Activated CD4-positive, alpha-beta T cell treated with anti-CD3 and anti-CD28 coated beads for 1 hour (primary cell): ENCODE data around the gene METTL17.
A peak's percentile ranks its signal among the peaks of the same experiment; 100 is the strongest.
"Not testable (repeated sequence)": the region's sequence is repeated elsewhere in the genome, so short reads cannot be mapped to it uniquely, and the experiment has no call there.

Experiments used
- DNase-seq: peaks from one replicate; pipeline ENCODE4 v3.0.0-alpha.2; 2020

Gene METTL17, protein sequence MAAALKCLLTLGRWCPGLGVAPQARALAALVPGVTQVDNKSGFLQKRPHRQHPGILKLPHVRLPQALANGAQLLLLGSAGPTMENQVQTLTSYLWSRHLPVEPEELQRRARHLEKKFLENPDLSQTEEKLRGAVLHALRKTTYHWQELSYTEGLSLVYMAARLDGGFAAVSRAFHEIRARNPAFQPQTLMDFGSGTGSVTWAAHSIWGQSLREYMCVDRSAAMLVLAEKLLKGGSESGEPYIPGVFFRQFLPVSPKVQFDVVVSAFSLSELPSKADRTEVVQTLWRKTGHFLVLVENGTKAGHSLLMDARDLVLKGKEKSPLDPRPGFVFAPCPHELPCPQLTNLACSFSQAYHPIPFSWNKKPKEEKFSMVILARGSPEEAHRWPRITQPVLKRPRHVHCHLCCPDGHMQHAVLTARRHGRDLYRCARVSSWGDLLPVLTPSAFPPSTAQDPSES

DNA sequence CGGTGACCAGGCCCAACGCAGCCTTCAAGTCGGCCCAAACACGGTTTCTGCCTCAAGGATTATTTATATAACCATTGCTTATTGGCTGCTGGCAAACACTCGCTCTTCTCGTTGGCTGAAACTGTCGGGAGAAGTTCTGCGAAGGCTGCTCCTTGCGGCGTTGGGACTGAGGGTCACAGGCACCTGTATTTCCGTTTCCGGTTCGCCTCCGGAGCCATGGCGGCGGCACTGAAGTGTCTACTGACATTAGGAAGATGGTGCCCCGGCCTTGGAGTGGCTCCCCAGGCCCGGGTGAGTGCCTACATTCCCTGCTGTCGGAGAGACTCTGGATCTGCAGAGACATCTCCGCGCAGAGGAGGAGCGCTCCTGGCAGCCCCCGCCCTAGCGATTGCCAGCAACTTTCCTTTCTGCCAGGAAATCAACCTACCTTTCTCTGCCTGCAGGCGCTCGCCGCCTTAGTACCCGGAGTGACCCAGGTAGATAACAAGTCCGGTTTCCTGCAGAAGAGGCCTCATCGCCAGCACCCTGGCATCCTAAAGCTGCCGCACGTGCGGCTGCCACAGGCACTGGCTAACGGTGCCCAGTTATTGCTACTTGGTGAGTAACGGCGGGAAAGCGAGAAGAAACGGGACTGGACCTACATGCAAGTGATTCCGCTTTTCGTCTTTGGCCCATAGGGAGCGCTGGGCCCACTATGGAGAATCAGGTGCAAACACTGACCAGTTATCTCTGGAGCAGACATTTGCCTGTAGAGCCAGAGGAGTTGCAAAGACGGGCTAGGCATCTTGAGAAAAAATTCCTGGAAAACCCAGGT lies at the start of gene METTL17:
TSS of gene METTL17 (plus strand) at position 194 of the 814 bp plus-strand sequence. CDS start at position 217, 23 bp downstream.
- peak; percentile 71 for DNase-seq

DNA sequence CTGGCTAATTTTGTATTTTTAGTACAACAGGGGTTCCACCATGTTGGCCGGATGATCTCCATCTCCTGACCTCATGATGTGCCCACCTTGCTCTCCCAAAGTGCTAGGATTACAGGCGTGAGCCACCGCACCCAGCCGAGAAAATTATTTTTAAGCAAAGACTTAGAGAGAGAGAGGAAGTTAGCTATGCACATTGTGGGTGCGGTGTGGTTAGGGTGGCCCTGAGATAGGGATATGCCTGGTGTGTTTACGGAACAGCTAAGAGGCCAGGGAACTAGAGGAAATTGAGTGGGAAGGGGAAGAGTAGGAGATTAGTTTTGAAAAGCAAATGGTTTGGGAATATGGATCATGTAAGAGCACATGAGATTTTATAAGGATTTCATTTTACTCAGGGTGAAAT lies 44.6 kb upstream of the METTL17 start:
- not testable (repeated sequence) for DNase-seq

DNA sequence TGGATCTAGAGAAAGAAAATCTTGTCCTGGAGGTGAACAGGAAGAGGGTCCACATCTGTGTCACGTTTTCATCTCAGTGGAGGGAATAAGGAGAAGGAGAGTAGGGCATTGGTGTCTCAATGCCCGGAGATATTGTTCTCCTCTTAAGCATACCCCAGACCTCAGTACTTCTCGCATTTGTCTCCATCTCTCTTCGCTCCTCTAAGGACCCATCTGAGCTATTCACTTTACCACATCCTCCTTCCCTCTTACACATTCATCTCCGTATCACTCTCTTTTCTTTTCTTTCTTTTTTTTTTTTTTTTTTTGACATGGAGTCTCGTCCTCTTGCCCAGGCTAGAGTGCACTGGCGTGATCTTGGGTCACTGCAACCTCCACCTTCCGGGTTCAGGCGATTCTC lies 43.1 kb upstream of the METTL17 start:
- DNase-seq = not testable (repeated sequence)

DNA sequence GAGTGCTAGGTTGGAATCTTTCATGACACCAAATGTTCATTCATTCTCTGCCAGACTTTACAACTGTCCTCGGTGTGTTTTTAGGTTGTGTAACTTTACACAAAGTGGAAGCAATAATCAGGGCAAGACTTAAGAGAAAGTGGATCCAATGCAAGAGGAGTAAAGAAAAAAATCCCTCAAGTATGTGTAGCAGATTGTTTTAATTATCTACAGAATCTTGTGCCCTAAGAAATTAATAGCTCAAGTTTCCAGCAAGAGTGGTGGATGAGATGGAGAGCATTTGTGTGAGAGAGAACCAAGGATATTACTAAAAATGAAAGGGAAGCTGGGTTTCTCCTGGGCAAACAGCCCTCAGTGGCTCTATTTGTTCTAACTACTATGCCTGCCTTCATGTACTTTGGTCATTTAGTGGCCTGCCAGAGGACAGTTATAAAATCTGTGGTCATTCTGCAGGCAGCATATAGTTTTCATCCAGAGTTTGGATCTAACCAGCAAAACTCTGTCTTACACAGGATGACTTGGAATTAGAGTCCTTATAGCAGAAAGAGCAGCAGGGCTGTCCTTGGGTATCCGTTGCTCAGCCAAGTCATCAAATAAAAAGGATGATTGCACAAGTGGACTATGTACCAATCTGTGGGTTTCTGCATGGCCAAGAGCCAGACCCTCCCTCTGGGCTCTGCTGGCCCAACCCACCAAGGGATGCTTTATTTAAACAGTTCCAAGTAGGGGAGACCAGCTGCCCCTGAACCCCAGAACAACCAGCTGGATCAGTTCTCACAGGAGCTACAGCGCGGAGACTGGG lies 34.8 kb upstream of the METTL17 start, which contains the start of gene RNASE2:
TSS of gene RNASE2 (plus strand) at position 752 of the 802 bp plus-strand sequence. CDS start 285 bp downstream, outside the sequence.
- not testable (repeated sequence) for DNase-seq

DNA sequence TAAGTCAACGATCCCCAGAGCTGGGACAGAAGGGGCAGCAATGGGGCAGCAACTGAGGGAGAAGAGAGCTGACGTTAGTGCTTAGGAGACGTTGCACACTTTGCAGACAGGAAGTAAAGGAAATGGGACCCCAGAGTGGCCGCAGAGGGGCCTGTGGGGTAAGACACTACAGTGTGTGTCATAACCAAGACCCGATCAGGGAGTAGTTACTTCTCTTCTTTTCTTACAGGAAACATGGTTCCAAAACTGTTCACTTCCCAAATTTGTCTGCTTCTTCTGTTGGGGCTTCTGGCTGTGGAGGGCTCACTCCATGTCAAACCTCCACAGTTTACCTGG lies 34.3 kb upstream of the METTL17 start:
- not testable (repeated sequence) for DNase-seq

DNA sequence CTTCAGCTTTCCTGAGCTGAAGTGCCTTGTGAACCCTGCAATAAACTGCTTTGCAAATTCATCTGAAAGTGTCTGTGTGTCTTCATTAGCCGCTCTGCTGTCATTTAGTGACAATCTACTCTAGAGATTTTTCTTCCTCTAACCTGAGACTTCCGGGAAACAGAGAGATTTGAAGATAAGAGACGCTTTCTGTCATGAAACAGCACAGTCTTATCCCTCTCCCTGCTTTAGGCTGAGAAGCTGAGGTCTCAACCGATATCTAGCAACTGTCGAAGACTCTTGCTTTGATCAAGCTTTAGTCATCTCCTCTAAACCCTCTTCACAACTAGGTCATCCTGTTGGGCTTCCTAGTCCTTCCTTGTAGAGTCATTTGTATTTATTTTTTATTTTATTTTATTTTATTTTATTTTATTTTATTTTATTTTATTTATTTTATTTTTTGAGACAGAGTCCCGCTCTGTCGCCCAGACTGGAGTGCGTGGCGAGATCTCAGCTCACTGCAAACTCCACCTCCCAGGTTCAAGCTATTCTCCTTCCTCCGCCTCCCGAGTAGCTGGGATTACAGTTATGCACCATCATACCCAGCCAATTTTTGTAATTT lies 33.3 kb upstream of the METTL17 start:
- no peak for DNase-seq

DNA sequence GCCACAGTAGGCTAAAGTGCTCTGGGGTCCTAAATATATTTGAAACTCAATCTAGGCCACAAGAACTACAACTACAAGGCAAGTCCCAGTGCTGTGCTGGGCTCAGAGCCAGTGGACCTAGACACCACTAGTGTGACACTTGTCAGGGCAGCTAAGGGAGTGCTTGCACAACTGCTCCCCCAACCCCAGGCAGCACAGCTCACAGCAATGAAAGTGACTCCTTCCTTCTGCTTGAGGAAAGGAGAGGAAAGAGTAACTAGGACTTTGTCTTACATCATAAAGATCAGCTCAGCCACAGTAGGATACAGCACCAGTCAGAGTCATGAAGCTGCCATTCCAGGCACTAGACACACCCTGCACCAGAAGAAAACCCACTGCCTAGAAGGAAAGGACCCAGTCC lies 30.8 kb upstream of the METTL17 start:
- DNase-seq = not testable (repeated sequence)

DNA sequence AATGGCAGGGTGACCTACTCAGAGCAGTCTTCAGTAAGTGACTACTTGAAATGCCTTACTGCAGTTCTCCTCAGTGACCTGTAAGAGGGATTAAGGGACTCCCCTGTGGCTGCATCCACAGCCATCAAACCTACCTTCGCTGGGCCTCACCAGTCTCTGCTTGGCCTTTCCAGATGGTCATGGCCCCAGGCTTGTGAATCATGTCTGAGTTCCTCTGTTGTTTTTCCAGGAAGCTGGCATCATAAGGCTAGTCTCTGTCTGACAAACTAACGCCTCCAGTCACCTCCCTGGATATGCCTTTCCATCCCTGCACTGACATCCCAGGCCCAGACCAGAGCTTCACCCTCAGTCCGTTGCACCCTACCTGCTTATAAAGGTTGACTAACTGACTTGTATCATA lies 20.4 kb upstream of the METTL17 start:
- no peak for DNase-seq

DNA sequence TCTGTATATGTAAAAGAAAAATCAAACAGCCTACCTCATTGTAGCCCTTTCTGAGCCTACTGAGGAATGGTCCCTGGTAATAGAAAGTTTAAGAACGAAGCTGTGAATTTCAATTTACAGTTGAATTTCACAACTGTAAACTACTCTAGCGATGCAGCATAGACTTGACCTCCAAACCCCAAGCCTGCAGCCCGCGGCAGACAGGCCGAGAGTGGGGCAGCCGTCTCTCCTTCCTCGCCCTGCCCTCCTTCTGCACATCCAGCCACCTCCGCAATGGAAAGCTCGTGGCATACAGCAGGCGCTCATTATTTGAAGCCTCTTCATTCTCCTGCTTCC lies 19.2 kb upstream of the METTL17 start:
- DNase-seq = no peak

DNA sequence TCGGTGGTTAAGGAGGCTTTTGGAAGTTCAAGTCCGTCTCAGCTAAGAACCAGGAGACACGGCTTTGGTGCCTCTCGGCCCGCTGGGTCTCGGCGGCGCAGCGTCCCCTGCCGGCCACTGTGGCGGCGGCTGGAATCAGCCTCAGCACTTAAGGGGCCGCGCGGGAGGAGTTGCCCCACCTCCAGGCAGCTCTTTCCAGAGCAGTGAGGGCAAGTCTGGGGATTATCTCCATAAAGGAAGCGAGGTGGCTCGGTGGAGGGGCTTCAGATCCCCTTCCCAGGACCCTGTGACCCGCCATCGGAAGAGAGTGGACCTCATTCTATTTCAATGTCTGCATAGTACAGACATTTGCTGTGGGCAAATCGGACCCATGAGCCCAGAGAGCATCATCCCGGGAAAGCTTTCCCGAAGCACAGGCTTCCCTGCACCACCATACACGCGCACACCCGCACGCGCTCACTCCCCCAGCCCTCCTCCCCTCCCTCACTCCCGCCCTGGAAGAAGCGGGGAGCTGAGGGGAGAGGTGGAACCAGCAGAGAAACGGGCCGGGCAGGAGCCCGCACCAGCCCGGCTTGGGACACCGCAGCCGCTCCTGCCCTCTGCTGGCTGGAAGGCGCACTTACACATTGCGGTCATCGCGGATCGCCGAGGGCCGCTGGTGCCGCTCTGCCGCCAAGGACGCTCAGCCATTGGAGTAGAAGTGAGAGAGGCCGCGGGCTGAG lies 18.6 kb upstream of the METTL17 start:
- DNase-seq = peak; percentile 60

DNA sequence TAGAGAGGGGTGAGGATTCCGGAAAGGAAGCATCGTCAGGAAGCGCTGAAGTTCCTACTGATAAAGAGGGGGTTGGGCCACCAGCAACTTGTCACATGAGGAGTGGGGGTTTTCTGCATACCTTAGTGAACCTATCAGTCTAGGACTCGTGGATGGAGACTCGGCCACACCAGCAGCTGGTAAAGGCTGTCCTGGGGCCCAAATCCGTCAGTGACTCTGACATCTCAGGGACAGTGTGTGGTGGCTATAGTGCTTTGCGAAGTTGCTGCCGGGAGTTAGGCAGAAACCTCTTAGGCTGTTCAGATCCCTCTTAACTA lies 18.1 kb upstream of the METTL17 start:
- DNase-seq = no peak

DNA sequence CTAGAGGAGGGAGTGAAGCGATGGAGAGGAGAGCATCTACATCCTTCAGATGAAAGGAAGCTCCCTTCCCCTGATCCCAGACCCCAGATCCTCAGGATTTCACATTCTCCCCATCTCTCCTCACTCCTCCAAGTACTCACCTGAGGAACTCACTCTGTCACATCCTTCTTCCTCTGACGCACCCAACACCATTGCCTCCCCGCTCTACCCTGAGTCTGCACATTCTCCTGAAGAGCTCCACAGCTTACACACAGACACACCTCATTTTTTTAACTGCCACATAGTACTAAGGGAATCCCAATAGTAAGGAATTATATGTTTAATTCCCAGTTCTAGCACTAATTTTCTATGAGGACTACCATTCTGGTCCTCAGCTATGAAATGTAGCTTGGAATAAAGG lies 16.3 kb upstream of the METTL17 start:
- DNase-seq = no peak

DNA sequence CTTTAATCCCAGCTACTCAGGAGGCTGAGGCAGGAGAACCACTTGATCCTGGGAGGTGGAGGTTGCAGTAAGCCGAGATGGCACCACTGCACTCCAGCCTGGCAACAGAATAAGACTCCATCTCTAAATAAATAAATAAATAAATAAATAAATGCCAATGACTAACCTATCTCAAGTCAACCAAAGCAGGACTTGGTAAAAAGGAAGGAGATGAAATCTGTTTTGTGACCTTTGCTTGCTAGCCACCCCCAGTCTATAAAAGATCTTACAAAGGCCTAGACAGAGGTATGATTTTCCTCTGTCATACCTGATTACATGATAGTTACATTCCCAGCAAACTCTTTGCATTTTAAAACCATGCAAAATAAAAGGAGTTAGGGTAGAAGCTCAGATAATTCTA lies 13.5 kb upstream of the METTL17 start:
- DNase-seq = no peak

DNA sequence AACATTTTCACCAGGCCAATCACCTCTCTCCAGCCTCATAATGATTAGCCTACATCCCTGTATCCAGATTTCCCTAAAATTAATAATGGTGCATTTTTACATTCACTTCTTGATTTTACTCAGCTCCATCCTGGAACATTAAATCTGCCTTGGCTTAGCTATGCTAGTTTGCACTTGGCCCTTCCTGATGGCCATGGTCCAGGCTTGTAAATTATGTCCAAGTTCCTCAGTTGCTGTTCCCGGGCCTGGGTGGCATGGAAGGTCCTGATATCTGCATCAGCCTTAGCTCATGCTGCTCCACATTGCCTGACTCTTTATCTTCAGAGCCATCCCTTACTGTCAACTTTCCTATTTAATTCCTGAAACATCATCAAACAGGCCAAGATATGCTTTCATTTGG lies 11.1 kb upstream of the METTL17 start:
- no peak for DNase-seq

DNA sequence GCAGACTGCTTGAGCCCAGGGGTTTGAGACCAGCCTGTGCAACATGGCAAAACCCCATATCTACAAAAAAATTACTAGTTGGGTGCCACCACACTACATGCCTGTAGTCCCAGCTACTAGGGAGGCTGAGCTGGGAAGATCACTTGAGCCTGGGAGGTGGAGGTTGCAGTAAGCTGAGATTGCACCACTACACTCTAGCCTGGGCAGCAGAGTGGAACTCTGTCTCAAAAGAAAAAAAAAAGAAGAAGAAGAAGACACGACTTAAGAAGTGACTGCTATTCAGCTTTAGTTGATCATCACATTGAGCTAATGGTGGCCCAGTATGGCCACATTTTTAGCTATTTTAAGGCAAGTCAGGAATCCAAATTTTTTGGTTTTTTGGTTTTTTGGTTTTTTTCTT lies 8.9 kb upstream of the METTL17 start:
- no peak for DNase-seq

DNA sequence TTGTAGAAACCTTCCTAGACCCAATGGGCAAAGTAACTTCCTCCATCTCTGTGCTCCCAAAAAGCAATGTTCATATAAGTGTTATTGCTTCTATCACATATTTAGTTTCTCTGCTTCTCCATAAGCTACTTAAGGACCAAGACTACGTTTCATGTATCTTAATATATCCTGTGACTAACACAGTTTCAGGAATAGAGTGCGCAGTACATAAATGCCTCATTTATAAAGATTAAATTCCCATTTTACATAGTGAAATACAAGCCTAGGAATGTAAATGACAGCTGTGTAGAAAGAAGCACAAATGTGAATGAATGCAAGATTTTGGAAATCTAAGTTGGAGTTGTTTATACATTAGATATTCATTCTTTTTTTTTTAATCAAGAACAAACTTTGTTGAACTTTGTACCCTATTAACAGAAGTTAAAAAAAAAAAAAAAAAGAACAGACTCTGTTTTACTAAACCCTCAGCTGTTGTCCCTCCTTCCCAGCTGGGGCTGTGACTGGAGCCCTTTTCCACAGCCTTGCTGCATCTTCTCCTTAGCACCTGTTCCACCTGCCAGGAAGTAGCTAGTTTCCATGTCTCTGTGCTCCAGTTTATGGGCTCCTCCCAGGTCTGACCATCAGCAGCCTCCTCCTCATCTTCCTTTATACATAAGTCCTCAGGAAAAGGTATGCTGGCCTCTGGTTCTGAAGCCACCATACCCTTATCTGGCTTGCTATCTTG lies 7.0 kb upstream of the METTL17 start:
- DNase-seq = no peak

DNA sequence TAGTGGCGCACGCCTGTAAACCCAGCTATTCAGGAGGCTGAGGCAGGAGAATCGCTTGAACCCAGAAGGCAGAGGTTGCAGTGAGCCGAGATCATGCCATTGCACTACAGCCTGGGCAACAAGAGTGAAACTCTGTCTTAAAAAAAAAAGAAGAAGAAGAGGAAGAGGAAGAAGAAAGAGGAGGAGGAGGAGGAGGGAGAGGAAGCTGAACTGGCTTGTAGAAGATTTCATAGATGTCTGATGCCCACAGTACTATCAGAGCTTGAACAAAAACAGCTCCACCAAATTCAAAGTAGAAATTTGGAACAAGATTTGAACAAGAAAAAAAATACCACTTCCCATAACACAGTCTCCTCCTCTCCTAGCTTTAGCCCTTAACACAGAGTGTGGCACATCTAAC lies 4.1 kb upstream of the METTL17 start:
- DNase-seq = not testable (repeated sequence)

DNA sequence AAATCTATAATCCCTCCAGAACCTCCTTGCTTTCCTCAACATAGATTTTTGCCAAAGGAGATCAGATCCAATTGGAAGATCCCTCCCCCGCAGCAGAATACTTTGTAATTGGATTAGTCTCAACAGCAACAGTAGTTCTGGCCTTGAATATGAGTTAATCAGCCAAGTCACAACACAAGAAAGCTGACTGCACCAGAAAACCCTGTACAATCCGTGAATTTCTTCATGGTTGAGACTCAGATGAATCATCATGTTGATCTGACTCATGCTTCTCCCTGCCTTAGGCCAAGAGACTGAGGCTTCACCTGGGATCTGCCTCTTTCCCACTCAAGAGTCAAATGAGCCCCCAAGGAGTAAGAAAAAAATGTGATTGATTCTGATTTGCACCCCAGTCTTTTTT lies 3.0 kb upstream of the METTL17 start:
- no peak for DNase-seq

DNA sequence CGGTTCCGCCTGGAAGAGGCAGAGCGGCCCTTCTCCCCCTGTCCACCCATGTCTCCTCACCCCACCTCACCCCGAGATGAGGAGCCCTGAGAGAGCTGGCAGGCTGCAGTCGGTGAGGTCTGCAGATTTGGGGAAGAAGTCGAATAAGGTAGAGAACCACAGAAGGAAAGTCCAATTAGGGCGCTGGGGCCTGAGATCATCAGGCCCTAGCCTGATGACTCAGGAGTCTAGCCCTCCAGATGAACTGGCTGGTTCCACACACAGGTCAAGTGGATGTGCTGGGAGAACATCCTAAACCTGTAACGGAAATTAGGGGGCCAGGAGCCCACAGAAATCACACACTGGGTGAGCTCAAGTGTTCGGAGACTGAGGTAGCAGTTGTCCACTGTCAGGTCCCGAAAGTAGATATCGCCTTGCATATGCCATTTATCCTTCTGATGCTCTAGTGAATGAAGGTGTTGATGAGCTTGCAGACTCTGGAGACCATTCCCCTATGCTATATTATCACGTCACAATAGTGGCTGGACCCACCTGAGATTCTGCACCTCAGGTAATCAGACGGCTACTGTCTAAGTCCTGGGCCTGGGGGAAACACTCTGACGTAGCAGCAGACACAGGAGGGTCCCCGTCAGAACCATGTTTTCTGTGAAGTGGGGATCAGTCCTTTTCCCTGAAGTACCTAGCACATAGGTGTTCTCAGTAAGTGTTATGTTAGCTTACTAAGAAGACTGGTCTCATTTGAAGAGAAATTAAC lies 886 bp upstream of the METTL17 start:
- DNase-seq = no peak

DNA sequence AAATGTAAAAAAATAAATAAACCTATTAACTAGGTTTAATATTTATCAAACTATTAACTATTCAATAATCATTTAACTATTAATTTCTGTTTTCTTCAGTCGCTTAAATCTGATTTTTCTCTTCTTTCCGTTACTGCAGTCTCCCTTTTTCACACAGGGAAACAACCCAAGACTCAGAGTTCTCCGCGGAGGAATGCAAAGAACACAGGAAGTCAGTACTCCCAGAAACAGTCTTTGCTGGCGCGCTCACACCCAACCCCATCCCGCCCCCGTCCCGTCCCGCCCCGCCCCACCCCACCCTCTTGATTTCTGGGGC lies 351 bp upstream of the METTL17 start:
- DNase-seq = no peak

DNA sequence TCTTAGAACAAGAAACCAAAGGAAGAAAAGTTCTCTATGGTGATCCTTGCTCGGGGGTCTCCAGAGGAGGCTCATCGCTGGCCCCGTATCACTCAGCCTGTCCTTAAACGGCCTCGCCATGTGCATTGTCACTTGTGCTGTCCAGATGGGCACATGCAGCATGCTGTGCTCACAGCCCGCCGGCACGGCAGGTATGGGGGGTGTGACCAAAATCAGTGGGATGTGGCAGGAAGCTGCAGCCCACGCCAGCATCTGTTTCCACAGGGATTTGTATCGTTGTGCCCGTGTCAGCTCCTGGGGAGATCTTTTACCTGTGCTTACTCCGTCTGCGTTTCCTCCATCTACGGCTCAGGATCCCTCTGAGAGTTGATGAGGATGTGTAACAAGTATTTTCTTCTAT lies 6.7 kb downstream of the METTL17 start:
- DNase-seq = no peak
